ENCODE measurements around the gene PTPRK.

The PTPRK gene

DNA sequence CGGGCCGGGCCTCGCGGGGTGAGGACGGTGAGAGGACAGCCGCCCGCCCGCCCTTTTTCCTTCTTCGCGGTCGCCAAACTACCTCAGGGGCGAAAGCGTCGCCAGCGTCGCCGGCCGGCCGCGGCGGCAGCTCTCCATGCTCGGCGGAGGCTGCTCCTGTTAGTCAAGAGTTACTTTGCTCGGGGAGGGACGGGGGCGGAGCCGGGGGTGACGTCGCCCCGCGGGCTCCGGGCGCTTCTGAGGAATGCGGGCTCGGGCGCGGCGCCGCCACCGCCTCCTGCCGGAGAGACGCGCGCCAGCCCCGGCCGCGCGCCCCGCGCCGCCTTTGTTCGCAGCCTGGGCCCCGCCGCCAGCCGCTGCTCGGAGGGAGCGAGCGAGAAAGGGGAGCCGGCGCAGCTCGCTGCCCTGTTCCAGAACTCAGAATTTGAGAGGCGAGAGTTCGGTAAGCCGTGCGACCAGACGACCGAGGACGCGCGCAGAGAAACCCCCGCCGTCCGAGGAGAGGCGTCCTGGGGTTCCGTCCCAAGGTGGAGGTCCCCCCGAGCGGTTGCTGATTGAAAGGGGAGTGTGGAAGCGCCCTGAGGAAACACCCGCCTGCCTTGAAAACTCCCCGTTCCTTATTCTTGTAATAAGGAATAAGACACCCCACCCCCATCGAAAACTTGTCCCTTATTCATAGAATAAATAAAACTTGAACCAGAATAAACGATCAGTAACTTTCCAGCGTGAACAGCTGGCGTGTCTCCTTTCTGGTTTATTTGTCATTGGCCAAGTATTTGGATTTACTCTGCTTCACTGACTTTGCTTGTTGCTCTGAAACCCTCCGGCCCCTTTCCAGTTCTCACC lies at the start of gene PTPRK:
PTPRK (minus strand) TSS at position 164 of the 846 bp plus-strand sequence. CDS start 241 bp downstream, outside the sequence.
- peak; percentile 91 for DNase-seq

DNA sequence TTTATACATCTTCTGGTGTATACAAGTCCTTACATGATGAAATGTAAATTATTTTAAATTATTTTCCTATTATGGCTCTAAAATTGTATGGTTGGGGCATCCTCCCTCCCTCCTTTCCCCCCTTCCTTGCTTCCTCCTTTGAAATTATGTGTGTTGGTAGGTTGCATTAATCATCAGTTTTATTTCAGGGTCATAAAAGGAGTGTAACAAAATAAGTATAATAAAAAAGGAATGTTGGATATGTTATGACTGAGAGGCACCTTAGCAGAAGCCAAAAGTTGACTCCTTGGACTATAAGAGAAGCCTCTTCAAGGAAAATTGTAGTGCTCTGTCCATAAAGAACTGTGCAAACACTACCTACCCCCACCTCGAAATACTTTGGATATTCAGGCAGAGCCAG lies 46.6 kb upstream of the PTPRK start:
- no peak for DNase-seq

DNA sequence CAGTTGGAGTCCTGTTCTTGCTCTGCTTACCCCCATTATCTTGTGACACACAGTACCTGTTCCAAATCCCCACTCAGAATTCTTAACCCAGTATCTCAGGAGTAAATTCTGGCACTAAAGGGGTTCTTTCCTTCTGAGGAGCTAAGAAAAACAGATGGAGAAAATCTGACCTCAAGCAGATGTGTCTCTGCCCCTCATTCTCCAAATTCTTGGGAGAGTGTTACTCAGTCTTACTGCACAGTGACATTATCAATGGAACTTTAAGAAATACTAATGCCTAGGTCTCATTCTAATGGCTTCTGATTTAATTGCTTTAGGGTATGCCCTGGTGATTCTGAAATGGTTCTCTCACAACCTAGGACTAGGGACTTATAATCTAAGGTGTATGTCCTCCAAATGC lies 40.6 kb upstream of the PTPRK start:
- DNase-seq, result no peak

DNA sequence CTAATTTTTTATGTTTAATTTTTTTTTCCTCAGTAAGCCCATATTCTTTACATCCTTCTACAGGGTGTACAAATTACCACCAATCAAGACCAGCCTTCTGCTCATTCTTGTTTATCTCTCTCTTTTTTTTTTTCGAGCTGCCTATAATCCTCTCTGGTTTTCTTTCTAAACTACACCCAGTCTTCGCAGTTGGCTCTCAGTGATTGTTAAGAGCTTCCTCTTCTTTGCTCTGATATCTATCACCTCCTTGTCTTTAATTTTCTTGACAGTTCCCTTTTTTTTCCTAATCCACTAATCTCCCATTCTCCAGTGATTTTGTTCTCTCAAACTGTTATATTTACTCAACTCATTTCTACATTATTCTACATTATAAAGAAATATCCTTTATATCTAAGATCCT lies 38.5 kb upstream of the PTPRK start:
- no peak for DNase-seq

DNA sequence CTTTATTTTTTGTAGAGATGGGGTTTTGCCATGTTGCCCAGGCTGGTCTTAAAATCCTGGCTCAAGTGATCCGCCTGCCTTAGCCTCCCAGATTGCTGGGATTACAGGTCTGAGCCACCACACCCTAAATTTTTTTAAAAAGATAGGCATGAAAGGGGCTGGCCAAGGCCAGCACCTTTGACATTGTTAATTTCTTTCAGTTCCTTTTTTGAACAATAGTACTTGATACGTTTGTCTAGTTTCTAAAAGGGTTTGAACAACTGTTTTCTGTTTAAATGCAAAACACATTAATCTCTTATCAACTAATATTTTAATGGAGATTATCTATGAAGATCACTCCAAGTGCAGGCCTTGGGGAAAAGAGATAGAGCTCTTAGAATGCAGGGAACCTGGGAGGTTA lies 37.6 kb upstream of the PTPRK start:
- DNase-seq, result no peak

DNA sequence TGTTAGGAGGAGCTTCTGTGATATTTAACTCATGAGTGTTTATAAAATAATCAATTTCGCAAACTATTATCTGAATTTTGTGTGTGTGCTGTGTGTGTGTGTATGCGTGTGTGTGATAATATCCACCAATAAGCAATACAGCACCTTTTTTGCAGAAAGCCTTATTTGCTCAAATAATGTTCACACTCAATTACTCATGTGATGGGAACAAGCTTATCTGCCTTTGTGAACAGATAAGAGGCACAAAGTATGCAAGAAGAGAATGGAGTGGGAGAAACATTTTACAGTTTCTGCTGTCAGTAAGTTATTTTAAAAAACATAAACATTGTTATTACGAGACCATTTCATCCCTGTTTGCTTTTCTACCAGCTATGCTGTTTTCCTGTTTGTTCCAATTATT lies 36.7 kb upstream of the PTPRK start:
- no peak for DNase-seq

DNA sequence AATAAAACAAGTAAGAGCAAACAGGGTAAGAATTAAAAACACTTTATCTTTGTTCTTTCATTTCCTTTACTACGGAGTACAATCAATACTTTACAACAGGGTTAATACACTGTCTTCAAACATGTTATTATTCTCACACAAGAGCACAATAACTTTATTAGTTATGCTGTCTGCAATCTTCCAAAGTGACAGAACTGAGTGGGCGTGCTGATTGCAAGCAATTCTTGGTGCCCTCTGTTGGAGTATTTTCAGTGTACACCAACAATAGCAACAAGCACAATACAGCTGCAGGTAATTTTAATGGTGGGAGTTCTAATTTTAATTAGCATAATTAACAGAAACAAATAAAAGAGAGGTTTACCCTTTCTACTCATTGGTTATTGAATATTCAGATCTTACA lies 33.9 kb upstream of the PTPRK start:
- DNase-seq, result no peak

DNA sequence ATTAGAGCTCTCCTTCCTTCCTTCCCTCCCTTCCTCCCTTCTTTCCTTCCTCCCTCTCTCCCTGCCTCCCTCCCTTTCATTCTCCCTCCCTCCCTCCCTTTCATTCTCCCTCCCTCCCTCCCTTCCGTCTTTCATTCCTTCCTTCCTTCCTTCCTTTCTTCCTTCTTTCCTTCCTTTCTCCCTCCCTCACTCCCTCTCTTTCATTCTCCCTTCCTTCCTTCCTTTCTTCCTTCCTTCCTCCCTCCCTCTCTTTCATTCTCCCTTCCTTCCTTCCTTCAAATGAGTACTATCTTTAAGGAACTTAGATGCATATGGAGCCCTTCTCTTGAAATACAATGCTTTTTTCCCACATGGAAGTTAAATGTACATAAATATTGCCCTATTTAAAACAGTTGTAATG lies 20.9 kb upstream of the PTPRK start:
- DNase-seq, result no peak

DNA sequence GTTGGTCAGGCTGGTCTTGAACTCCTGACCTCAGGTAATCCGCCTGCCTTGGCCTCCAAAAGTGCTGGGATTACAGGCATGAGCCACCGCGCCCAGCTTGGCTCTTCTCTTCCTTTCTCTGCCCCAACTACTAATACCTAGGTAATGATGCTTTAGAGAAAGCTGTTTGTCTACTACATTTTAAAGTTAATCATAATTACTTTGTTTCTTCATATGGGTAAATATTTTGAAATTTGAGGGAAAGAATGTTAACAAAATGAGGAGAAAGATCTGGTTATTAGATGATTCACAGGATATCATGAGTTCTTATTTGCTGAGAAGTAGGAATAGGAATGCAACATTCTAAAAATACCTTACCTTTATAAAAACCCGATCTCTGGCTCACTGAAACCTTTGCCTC lies 18.4 kb upstream of the PTPRK start:
- no peak for DNase-seq

DNA sequence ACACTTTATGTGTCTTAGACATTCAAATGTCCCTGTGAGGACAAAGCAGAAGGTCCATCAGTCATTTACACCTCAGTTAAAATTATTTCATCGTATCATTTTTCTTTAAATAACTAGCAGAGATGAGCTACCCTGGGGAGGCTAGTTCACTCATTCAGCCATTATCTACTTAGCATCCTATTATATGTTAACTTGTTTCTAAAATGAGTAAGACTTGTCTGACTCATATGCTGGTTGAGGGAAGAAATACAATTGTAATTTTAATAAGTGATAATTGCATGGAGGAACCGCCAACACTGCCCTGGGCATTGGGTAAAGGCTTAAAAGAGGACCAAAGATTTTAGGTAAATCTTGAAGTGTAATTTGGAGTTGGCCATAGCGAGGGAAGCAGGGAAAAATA lies 12.4 kb upstream of the PTPRK start:
- DNase-seq, result no peak

DNA sequence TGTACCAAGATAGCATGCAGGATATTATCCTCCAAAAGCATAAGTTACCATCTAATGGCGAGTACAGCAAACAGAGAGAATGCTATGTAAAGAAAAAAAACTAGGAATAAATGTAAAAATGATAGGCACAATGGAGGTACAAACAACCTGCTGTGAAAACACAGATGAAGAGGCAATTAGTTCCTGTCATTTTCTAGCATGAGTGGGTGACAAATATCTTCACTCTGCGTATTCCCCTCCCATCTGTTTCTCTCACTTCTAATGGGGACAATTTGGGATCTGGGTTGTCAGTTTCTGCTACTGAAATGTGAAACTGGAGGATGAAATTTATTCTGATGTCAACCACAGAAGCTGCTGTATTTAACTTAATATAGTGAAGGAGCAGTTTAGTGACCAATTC lies 11.7 kb upstream of the PTPRK start:
- no peak for DNase-seq

DNA sequence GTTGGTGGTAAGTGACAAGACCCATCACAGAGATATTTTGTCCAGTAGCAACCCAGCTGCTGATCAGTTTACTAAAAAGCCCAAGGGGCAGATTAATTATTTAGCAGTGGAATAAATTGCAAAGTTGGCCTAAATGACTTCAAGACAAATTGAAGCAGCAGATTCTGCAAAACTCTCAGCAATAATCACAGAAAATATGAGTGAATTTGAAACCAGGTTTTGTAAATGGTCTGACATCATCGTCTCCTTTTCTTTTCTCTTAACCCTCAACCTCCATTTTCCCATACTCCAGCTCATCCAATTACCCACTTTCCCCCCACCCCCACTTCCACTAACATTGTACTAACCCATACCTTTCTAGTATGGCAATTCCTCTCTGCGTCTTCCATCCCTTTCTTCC lies 11.3 kb upstream of the PTPRK start:
- DNase-seq, result no peak

DNA sequence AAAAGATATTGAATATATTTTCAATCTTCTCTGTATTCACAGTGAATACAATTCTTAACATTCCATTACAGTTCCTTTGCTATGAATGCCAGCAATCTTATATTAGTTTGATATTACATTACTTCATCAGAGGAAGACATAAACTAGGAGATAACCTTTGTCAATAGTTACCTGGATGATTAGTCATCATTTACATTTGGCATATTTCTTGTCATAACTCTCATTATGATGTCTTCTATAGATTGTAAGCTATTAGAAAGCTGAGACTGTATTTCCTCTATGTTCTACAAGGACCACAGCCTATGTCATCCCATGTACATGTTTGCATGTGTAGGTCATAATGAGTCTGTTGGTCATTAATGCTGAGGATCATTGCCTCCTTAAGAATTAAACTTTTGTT lies 7.8 kb upstream of the PTPRK start:
- no peak for DNase-seq

DNA sequence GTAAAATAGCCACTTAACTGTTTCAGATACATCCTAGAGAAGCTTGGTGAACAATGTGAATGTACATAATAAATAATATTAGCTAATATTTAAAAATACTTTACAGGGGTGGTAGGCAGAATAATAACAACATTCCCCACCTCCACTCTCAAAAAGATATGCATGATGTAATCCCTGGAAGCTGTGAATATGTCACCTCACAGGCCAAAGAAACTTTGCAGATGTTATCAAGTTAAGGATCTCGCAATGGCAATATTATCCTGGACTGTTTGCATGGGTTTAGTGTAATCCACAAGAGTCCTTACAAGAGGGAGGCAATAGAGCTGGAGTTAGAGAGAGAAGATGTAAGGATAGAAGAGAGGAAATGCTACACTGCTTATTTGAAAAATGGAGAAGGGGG lies 7.0 kb upstream of the PTPRK start:
- no peak for DNase-seq

DNA sequence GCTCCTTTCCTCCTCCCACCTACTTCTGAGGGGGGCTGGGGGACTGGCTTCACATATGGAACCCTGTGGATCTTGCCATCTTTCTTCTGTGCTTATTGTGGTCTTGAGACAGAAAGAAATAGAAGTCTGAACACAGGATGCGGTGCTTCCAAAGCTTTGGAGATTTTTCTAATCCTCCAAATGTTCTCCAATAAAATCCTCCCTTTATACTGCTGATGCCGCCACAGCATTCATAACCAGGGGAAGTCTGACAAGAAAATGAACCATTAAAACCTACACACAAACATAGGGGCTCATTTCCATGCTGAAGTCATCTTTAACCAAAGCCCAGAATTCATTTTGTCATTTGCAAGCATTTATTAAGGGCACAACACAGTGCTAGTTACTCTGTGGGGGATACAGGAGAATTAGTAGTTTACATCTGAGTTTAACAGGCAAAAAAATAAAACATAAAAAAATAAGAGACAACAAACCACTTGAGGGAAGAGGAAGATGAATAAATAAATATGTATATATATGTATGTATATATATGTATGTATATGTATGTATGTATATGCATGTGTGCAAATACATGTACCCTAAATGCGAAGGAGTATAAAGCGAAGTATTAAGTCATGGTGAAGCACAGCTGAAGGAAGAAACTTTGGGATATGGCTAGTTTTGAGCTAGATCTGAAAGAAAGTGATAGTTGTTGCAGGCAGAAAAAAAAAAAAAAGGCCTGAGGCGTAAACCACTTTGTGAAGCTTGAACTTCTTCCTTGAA lies 5.9 kb upstream of the PTPRK start:
- DNase-seq, result no peak

DNA sequence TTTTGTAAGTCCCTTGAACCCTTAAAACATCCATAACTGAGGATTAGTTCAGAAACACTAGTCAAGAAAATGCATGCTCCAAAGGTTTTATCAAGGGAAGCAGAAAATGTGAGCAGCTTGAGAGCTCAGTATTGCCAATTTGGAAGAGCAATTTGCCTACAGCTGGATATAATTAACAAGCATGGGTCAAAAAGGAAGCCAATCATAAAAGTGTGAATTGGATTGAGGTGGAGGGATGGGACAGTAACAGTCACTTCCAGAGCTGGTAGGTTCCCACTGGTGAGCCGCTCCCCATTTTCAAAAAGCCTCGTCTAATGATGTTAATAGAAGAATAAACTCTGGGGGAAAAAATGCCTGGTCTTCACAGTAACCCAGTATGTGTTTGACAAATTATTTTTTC lies 5.0 kb upstream of the PTPRK start:
- DNase-seq, result no peak

DNA sequence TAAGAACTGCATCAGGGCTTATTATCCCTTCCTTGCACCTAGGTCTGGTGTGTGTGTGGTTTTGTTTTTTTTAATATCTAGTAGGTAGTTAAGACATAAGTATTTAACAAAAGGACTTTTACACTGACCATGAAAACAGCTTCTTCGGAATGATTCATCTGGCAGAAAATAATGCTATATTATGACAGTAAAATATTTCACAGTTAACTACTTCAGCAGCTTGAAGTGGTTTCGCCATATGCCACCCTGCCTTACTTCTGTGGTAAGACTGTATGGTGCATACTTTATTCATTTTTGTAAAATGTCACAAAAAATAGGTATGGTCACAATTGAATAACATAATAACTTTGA lies 858 bp upstream of the PTPRK start:
- DNase-seq, result no peak

DNA sequence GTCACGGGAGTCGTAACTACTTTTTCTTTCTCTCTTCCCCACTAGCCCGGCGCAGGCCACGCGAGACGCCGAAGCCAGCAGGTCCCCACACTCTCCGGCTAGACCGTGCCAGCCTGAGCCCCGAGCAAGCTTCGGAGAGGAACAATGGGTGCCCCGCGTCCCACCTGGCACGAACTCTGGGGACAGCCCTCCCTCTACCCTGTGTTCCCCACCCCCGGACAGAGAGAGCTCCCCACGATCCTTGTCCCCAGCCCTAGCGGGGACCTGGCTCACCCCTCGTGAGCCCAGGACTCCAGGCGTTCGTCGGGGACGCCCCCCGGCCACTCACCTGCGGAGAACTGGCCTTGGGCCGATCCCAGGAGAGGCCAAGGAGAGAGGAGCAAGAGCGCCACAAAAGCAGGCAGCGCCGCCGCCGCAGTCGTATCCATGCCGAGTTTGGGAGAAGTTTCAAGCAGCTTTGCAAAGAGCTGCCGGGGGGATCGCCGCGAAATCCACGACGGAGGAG lies 416 bp downstream of the PTPRK start:
- DNase-seq, result peak; percentile 48

DNA sequence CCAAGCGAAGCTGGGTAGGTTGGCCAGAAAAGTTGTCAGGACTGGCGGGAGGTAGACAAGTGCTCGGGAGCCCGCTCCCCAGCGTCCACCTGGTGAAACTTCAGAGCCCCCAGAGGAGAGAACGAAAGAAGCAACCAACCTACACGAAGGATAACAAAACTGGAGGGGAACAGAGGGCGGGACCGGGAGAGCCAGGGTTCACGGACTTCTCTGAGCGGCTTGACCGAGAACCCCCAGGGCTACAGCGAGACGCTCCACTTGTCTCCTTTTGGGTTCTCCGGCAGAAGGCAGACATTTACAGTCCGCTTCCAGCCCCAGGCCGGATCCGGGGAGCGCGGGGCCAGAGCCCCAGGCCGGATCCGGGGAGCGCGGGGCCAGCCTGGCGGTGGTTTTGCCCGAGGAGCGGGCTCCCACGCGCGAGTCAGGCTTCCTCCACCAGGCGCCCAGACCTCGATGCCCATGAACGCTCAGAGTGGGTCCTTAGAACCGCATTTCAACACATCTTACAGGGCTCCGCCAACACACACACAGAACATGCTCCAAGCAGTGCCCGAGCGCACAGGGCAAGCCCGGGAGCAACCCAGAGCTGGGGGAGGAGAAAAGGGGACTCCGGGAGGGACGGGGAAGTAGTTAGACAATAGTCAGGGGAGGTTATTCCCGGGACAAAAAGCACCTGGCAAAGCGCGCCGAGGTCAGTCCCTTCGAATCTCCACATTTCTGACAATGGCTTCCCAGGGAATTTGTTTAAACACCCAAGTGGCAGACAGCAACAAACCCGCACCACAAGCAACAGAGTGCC lies 1.1 kb downstream of the PTPRK start:
- DNase-seq, result peak; percentile 21

DNA sequence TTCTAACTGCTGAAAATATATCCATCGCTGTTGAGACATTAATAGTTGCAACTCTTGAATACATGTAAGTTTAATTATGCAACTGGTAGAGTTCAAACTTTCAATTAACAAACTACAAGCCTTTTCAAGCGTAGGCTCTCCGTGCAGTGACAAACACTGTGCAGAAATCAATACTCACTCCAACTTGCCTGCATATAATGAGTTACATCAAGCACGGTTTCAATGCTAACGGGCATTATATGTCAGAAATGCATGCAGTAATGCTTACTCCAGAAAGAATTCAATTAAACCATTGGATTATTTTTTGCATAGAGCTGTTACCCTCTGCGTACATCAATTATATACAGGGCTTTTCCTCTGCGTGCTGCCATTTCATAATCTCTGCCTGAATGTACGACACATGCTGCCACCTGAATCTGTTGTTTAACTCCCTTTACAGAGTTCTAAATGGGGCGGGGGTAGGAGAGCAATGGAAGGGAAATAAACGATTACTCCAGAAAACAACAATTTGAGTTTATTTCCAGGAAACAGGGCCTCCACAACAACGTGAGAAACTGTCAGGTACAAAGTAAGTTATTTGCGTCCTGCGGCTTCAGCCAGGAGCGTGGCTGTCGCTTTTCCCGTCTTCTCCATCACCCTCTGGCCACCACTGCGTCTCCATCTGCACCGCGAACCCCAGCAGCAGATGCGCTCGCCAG lies 1.8 kb downstream of the PTPRK start:
- DNase-seq, result no peak

DNA sequence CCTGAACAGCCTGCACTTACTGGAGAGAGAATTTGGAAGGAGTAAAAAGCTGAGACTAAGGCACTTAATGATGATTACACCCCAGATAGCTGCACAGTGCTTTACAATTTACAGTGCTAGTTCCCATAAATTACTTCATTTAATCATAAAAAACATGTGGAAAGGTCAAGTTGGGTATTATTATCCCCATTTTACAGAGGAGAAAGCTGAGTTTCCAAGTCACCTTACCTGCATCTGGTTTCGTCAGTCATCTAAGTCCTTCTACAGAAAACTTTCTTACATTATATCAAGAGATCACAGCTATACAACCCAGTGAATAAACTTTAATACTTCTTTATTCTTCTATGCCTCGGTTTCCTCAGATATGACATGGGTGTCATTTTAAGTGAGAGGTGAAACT lies 3.3 kb downstream of the PTPRK start:
- DNase-seq, result no peak

DNA sequence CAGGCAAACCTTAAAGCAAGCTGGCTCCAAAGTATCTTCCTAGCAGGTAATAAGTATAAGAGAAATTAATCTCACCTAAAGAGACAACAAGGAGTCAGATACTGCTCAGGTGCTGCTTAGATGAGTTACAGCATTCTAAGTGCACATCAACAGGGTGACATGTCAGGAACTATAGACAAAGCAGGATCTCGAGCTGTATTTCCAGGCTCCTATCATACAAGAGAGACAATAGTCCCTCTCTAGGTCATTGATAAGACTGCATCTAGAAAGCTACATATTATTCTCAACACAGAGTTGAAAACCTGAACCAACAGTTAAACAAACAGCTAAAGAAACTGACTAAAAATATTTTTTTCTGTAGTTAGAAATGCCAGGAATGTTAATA lies 3.9 kb downstream of the PTPRK start:
- no peak for DNase-seq
